Fibroblast of gingiva (primary cell): ENCODE data around the gene UBE2D3.

Source experiments
- DNase-seq: peaks from one replicate; pipeline ENCODE4 v3.0.0-alpha.2; 2011; ENCODE audit warnings: low read depth

UBE2D3 gene

DNA sequence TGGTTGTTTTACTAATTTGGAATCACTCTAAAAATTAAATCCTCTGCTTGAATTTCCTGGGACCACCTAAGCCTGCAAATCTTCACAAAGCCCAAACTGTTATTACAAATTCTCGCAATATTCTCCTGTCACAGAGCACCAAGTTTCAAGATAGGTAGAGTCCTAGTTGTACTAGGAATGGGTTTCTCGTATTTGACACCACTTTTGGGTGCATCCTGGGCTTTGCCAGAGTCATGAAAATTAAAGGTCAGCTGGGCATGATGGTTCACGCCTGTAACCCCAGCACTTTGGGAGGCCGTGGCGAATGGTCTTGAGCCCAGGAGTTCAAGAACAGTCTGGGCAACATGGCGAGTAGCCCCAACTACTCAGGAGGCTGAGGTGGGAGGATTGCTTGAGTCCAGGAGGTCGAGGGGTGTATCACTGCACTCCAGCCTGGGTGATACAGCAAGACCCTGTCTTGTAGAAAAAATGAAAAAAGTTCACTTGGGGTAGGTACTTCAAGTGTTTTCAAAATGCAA, 36.0 kb downstream of the UBE2D3 start:
- DNase-seq, result no peak

DNA sequence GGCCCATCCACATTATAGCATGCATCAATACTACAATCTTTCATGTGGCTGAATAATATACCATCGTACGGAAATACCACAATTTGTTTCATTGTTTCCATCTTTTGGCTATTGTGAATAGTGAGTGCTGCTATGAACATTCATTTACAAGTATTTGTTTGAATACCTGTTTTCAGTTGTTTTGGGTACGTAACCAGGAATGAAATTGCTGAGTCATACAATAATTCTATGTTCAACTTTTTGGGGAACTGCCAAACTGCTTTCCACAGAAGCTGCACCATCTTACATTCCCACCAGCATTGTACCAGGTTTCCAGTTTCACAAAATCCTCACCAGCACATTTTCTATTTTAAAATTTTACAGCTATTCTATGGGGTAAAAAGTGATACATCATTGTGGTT, 38.0 kb downstream of the UBE2D3 start:
- peak; percentile 81 for DNase-seq

DNA sequence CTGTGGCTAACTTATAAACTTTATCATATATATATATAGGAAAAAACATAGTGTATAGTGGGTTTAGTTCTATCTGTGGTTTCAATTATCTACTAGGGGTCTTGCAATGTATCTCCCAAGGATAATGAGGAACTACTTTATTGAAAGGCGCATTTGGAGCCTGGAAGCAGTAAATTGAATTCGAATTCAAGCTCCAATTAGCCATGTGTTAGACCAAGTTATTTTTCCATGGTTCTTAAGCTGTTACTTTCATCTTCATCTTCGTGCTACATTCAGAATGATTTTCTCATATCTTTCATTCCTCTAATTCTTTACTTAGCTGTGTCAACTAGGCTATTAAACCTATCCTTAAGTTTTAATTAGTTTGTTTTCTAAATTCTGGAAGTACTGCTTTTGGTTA, 39.4 kb downstream of the UBE2D3 start:
- DNase-seq, result no peak

DNA sequence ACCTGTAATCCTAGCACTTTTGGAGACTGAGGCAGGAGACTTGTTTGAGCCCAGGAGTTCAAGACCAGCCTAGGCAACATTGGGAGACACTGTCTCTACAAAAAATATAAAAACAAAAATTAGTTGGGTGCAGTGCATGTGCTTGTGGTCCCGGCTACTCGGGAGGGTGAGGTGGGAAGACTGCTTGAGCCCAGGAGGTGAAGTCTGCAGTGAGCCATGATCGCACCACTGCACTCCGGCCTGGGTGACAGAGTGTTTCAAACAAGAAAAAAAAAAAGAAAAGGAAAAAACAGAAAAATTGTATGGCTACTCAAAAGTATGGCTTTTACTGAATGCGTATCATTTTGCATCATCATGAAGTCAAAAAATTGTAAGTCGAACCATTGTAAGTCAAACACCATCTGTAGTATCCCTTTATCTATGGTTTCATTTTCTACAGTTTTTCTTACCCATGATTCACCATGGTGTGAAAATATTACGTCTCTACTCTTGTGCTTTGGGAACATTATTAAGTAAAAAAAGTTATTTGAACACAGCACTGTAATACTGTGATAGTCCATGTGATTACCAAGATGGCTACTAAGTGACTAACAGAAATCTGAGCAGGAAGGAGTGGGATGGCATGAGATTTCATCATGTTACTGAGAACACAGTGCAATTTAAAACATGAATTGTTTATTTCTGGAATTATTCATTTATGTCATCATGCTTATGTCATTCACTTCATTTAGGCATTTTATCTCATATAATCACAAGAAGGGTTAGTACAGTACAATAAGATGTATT, 40.1 kb downstream of the UBE2D3 start:
- DNase-seq, result peak; percentile 75

DNA sequence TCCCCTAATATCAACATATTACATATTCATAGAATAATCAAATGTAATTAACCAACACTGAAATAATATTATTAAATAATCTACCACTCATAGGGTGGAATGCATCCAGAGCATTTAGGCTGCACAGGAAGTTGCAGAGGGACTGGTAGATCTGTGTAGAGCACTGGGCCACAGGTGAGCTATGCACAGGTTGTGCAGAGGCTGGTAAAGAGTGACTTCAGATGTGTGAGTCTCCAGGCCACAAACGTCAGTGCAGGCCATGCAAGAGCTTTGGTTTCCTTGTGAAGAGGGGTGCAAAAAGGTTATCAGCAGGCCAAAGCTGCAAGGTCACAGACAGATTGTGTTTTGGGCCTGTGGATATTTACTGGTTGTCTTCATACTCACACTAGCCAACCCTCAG, 41.1 kb downstream of the UBE2D3 start:
- DNase-seq, result no peak

DNA sequence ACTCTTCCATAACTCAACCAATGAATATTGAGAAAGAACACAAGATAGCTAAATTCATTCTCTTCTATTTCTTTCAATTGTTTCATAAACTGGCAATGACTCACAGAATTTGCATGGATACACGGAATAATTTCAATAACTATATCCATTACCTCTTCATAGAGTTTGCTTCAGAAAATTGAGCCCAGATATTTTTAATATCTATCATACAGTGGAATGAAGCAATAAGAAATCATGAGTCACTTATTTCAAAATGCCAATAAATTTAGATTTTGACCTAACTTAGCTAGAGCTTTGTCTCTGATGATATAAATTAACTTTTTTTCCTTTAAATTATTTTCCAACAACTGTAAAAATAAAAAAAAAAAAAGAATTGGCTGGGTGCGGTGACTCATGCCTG, 44.3 kb downstream of the UBE2D3 start:
- DNase-seq, result peak; percentile 68

DNA sequence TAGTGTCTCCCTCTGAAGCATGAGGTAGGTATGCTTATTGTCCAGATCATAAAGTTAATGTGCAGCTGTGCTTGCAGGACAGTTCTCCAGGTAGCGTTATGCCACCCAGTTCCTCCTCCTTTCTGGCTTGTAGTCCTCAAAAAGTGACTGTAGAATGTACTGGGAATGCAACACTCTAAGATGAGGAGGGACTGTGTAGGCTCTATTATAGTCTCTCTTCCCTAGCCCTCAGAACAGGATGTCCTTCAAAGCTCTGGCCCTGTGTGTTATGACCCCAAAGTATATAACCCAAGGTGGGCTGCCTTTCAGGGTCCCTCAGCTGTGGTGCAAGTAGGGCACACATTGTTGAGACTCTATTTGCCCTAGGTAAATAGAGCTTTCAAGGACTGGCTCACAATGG, 45.8 kb downstream of the UBE2D3 start:
- DNase-seq, result no peak

DNA sequence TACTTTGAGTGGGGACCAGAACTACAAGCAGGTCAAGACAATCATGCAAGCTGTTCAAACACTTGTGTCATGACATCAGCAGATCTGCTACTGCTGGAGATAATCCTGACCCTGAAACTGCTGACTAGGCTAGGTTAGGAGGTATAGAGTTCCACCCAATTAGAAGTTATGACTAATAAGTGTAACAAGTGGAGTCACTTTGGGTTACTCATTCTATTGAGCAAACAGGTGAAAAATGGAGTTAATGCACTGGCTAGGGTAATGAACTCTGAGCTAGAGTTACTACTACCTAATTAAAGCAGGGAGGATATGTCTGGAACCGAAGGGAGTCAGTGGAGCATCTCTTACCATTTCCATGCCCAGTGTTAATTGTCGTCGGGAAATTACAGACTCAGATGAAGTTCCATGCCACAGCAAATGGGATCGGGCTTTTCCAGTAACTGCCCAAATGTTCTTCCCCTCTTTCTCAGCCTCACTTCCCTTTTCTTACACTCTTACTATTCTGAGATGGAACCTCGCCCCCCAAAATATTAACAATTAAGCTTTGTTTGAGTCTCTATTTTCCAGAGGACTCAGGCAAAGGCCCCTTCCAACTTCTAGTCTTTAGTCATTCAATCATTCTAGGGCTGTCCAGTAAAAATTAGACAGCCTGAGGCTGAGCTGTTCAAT, 46.7 kb downstream of the UBE2D3 start:
- peak; percentile 14 for DNase-seq

DNA sequence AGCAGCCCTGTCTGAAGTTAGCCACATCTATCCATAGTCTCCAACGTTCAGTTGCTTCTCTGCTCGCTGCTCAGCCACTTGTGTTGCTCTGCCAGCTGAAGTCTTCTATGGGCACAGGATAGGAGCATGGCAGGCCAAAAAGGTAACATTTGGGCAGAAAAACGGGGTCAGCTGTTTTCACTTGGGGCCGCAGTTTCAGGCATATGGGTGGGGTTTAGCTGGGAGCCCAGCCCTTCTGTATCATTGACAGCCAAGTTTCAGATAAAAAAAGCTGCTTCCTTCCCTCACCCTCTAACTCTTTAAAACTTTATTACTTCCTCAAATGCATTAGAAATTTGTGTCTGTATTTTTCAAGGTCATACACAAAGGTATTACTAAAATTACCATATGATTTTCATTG, 48.1 kb downstream of the UBE2D3 start:
- no peak for DNase-seq

DNA sequence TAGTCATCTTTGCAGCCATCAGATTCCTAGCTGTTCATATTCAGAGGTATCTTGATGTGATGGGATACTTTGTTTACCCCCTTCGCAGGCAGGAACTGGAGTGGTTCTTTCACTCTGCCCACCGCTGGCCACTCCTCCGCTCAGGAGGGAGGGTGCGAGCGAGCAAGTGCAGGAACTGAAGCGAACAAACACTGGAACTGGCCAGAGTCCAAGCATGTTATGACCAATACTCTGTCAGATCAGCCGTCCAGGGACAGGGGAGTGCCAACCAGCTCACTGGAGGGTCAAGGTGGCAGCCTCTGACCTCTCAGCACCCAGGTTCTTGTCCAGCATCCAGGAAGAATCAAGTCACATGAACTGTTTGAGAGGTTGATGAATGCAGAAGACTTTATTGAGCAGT, 48.6 kb downstream of the UBE2D3 start:
- DNase-seq, result no peak

DNA sequence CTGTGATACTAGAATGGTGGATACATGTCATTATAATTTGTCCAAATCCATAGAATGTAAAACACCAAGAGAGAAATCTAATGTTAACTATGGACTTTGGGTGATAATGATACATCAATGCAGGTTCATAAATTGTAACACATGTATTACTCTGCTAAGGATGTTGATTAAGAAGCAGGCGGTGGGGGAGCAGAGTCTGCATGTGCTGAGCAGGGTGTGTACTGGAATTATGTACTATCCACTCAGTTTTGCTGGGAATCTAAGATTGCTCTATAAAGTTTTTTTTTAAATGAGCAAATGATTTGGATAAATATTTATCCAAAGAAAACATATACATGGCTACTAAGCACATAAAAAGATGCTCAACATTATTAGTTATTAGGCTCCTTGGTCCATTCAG, 51.5 kb downstream of the UBE2D3 start:
- no peak for DNase-seq

DNA sequence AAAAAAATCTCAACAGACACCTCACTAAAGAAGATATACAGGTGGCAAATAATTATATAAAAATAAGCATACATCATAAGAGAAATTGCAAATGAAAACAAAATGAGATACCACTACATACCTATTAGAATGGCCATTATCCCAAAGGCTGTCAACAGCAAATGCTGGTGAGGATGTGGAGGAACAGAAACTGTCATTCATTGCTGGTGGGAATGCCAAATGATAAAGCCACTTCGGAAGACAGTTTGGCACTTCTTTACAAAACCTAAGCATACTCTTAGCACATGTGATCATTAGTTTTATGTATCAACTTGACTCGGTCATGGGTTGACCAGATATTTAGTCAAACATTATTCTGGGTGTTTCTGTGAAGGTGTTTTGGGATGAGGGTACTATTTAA, 53.1 kb downstream of the UBE2D3 start:
- DNase-seq, result no peak

DNA sequence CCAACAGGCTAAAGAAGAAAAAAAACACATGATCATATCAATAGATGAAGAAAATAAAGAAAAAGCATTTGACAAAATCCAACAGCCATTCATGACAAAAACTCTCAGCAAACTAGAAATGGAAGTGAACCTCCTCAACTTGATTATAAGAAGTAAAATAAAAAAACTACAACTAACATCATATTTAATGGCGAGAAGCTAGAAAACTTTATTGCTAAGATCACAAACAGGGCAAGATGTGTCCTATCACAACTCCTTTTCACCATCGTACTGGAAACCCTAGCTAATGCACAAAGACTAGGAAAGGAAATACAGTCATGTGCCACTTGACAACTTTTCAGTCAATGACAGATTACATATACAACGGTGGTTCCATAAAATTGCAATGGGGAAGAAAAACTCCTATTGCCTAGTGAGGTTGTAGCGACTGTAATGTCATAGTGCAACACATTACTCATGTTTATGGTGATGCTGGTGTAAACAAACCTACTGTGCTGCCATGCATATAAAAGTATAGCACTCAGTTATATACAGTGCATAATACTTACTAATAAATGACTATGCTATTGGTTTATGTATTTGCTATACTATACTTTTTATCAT, 54.5 kb downstream of the UBE2D3 start:
- no peak for DNase-seq

DNA sequence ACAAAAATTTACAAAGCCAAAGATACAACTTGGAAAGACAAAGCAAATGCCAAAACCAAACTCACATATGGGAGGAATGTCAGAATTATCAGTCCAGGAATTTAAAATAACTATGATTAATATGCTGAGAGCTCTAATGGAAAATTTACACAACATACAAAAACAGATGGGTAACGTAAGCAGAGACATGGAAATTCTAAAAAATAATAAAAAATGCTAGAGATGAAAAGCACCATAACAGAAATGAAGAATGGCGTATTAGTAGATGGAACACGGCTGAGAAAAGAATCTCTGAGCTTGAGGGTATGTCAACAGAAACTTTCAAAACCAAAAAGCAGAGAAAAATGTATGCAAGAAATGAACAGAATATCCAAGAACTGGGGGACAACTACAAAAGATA, 62.5 kb downstream of the UBE2D3 start:
- DNase-seq, result no peak

DNA sequence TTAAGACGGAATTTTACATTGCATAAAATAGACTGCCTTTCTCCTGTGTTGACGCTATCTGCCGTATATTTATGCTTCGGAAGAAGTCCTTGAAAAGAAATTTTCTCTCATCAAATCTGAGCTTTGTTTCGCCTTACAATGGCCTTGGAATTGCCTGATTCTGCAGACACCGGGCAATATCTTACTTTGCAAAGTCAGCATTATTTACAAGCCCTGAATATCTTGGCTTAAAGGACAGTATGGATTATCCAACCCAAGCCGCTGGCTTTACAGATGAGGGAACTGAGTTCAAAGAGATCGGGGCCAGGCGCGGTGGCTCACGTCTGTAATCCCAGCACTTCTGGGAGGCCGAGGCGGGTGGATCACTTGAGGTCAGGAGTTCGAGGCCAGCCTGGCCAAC, 65.4 kb downstream of the UBE2D3 start:
- DNase-seq, result no peak

DNA sequence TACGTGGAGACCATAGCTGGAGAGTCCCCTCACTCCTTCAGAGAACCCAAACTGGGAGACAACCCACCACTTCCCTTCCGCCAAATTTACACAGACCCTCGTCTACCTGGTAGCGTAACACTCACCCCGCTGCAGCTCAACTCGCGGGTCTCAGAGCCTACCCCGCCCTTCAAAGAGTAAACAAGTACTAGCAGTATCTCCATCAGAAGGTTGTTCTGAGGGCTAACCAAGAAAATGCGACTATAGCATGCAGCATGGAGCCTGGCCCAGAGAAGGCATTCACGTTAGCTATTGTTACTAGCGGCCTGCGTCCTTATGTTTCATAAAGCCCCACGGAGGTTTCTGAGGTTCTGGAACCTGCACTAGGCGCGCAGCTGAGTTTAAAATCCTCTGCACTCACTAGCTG, 66.1 kb downstream of the UBE2D3 start:
- peak; percentile 2 for DNase-seq

DNA sequence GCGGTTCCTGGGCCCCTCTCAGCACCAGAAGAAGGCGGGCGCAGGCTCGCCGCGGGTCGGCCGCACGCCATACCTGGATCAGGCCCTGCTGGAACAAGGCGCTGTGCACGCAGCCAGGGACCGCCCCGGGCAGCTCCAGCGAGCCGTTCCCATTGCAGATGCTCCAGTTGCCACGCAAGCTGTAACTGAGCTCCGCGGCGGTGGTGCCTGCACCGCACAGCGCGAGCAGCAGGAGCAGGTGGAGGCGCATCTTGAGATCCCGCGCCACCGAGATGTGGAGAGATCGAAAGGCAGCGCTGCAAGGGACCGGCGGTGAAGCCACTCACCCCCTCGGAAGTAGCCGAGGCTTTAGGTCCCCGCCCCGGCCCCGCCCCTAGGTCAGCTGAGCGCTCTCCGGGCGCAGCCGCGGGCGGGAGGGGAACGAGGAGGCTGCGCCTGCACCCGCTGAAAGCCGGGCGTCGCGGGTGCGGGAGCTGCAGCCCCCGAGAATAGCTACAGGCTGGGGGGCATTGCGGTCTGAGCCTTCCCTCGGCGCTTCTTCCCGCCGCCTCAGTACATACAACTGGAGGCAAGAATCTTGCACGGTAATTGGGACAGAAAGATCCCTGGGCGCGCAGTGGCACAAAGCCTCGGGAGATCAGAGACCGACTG, 66.6 kb downstream of the UBE2D3 start, which contains the start of gene MANBA:
Gene MANBA (minus strand): TSS at position 324 of the 651 bp plus-strand sequence. CDS start 74 bp downstream, at position 250.
- peak; percentile 71 for DNase-seq

DNA sequence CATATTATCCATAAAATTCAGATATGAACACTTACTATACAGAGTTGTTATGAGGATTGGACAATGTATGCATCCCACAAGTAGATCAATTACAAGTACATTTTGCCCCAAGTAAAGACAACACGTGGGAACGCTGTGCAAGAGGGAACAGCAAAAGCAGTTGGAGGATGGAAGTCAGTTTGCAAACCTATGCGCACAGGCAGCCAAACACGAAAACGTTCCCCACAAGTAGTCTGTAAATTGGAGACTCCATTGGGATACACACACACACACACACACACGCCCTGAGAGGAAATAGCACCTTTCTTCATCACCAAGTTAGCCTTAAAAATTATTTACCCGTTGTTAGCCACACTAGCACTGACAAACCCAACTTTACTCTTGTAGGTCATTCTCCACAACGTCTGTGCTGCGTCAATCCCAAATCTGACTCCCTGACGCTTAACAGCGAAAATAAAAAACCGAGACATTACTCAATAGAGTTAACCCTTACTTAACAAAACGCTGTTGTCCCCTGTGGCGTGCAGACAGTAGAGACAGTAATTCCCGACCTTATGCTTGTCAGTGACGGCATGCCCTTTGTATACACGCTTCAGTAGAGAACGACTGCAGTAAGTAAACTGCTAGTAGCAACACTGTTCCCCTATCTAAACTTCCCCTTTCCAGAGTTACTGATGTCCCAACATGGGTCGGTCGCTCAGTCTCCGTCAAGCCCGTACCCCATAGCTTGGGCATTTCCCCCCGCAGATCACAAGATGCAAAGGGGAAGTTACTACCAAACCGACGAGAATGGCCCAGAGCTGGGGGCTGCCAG, 67.3 kb downstream of the UBE2D3 start:
- peak; percentile 55 for DNase-seq

DNA sequence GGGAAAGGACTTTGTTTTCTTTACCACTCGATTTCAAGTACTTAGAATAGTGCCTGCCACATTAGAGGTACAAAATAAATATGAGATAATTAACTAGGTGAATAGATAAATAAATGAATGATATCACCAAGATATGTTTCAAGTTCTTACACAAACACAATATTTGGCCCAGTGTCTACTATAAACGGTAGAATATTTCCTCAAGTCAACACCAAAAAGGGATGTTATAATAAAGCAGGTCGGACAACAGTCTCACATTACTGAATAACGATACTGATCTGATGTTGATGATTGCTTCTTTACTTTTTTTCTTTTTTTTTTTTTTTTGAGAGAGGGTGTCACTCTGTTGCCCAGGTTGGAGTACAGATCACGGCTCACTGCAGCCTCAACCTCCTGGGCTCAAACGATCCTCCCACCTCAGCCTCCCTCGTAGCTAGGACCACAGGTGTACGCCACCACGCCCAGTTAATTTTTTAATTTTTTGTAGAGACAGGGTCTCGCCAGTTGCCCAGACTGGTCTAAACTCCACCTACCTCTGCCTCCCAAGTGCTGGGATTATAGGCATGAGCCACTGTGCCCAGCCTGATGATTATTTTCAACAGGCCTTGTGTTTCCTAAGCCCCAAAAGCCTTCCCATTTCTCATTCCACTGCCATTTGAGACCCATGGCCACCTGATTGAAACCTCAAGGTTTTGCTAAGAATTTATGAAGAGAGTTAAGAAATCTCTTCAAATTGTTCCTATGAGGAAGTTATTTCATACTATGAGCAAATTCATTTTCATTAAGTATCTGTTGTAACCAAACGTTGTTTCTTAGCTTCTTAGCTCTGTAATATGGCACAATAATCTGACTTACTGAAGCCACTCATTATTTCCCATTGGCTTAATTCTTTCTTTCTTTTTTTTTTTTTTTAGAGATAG, 68.8 kb downstream of the UBE2D3 start:
- DNase-seq, result no peak

DNA sequence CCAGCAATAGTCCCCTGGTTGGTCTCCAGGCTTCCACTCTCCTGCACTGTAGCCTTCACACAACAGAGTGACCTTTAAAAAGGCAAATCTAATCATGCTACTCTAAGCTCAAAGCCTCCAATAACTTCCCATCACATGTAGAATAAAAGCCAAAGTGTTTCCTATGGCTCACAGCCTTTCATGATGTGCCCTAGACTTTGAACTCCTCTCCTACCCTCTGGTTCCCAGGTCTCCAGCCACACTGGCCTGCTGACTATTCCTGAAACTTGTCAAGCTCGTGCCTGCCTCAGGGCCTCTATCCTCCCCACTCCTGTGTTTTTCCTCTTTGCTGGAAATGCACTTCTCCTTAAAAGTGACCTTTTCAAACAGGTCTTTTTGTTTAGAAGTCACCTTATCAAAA, 69.7 kb downstream of the UBE2D3 start:
- no peak for DNase-seq

DNA sequence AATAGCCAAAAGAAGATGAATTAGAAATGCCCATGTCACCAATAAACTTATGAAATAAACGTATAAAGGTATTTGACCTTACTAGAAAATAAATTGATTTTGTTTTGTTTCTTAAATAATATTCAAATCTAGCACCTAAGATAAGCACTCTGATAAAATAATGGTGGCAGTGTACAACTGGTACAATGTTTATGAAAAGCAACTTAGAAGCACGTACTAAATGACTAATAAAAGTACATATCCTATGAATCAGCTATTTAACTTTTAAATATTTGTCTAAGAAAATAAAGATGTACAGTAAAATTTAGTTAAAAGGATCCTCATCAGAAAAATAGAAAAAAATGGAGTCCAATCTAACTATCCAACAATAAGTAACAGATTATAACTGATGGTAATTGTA, 73.3 kb downstream of the UBE2D3 start:
- DNase-seq, result no peak
